HG03354 (cell line): ENCODE measurements around the gene TMEM59L.
"Not testable (repeated sequence)": the region's sequence is repeated elsewhere in the genome, so short reads cannot be mapped to it uniquely, and the experiment has no call there.

Experiments
- ATAC-seq: cut with Tn5 transposase; IDR thresholded peaks from one replicate; pipeline ENCODE4 v1.9.1; 2021; ENCODE audit warnings: mild to moderate bottlenecking; ENCODE audit not compliant: unreplicated experiment, poor library complexity, severe bottlenecking

Gene TMEM59L

GRCh38 chr19:18593367-18594095, 19.1 kb upstream of the TMEM59L start:
- ATAC-seq, result no peak

- no peak for ATAC-seq
Measured at GRCh38 chr19:18594096-18594823, 18.4 kb upstream of the TMEM59L start.

- no peak for ATAC-seq
Measured at GRCh38 chr19:18594824-18595373, 17.8 kb upstream of the TMEM59L start.

GRCh38 chr19:18595475-18595874, 17.2 kb upstream of the TMEM59L start:
- no peak for ATAC-seq

GRCh38 chr19:18596752-18597157, 15.9 kb upstream of the TMEM59L start:
- ATAC-seq, result no peak

GRCh38 chr19:18597809-18598660, 14.6 kb upstream of the TMEM59L start:
- no peak for ATAC-seq

GRCh38 chr19:18599485-18599884, 13.2 kb upstream of the TMEM59L start:
- ATAC-seq, result no peak

GRCh38 chr19:18600692-18601397, 11.8 kb upstream of the TMEM59L start:
- not testable (repeated sequence) for ATAC-seq

- no peak for ATAC-seq
Measured at GRCh38 chr19:18601875-18602274, 10.8 kb upstream of the TMEM59L start.

GRCh38 chr19:18603255-18603957, 9.3 kb upstream of the TMEM59L start:
- no peak for ATAC-seq

GRCh38 chr19:18603958-18604819, 8.5 kb upstream of the TMEM59L start:
- no peak for ATAC-seq

GRCh38 chr19:18604820-18605159, 7.9 kb upstream of the TMEM59L start:
- no peak for ATAC-seq

GRCh38 chr19:18605196-18605545, 7.5 kb upstream of the TMEM59L start:
- ATAC-seq, result no peak

GRCh38 chr19:18605546-18606280, 7.0 kb upstream of the TMEM59L start:
- no peak for ATAC-seq

- ATAC-seq, result no peak
Measured at GRCh38 chr19:18606281-18607225, 6.1 kb upstream of the TMEM59L start, which contains the start of gene CRLF1. CRLF1 (minus strand) TSS chr19:18606799; CDS start chr19:18606656, 143 bp downstream.
